HG03064 (cell line): ENCODE results near the gene RIN1.

Experiments used
- ATAC-seq: cut with Tn5 transposase; IDR thresholded peaks from one replicate; pipeline ENCODE4 v1.9.1; 2021; ENCODE audit warnings: low read depth; ENCODE audit not compliant: unreplicated experiment

The RIN1 gene

DNA sequence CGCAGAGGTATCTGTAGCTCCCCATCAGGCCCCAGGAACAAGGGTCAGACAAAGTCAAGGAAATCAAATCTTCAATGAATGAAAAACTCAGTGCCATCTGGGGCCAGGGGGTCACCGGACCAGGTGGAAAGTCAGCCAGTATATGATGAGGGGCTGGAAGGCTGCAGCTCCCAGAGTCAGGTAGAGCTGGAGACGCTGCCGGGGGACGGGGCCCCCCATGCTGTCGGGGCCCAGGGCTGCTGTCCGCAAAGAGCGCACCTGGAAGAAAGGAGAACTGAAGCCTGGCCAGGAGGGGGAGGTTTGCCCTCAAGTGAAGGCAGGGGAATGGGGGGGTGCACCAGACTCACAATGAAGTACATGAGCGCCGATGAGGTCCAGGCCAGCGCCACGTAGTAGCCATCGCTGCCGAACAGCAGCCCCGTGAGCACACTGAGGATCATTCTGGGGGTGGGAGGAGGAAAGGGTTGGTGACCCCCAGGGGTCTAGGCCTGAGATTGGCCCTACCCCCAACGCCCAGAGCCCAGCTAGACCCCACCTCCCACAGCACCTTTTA, 51.6 kb downstream of the RIN1 start:
- ATAC-seq: no peak

GRCh38 chr11:66283461-66284105, 52.7 kb downstream of the RIN1 start:
- ATAC-seq: no peak

DNA sequence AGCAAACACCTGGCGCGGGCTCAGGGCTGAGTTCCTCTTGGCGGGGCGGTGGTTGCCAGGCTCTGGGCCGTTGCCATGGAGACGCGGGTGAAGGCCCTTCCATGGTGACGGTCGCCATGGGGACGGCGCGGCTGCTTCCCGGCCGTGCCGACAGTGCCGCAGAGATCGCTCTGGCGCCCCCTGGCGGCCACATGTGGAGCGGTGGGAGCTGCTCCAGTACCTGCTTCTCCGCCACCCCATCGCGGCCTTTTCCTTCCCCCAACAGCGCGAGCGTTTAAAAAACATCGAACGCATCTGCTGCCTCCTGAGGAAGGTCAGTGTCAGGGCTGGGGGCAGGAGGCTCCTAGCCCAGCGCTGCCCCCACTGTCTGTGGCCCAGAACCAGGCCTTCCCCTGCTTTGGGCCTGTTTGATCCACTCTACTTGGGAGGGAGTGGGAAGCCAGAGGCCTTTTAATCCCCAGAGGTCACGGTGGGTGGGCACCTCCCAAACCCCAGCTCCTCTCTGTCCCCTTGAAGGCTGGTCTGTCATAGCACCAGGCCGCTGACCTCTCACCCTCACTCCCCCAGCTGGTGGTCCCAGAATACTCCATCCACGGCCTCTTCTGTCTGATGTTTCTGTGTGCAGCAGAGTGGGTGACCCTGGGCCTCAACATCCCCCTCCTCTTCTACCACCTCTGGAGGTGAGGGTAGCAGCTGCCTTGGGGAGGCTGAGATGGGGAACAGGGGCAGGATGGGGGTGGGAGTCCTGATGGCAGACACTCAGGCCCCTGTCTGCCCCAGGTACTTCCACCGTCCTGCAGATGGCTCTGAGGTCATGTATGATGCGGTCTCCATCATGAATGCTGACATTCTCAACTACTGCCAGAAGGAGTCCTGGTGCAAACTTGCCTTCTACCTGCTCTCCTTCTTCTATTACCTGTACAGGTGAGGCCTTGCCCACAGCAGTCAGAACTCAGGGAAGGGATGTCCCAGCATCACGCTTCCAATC, 53.5 kb downstream of the RIN1 start:
- ATAC-seq: peak; percentile 83
